Stimulated activated CD4-positive, alpha-beta T cell treated with anti-CD3 and anti-CD28 coated beads, Interleukin-1b, Interleukin-23, amount 100 ng/mL, for 24 hours (primary cell): ENCODE data around the gene SNX25.

Experiments
- DNase-seq, 4 experiments: peaks; one replicate each; pipeline ENCODE4 v3.0.0-alpha.2; 2020; ENCODE audit warnings: low read depth in 4 of 4, low spot score in 1 of 4

Gene SNX25

GRCh38 chr4:185259719-185260118 lies 50.3 kb downstream of the SNX25 start:
- DNase-seq: no peak

- DNase-seq: no peak
These were observed 52.5 kb downstream of the SNX25 start for GRCh38 chr4:185261946-185262345.

- DNase-seq: no peak
These were observed 54.0 kb downstream of the SNX25 start for GRCh38 chr4:185263419-185263818.

- no peak for DNase-seq
These were observed 56.5 kb downstream of the SNX25 start for GRCh38 chr4:185265942-185266341.

- DNase-seq: no peak
These were observed 59.9 kb downstream of the SNX25 start for GRCh38 chr4:185269286-185269685.

GRCh38 chr4:185270037-185270436 lies 60.6 kb downstream of the SNX25 start:
- no peak for DNase-seq

- DNase-seq: no peak
These were observed 61.5 kb downstream of the SNX25 start for GRCh38 chr4:185270885-185271284.

GRCh38 chr4:185272245-185272644 lies 62.8 kb downstream of the SNX25 start:
- no peak for DNase-seq

GRCh38 chr4:185275501-185275900 lies 66.1 kb downstream of the SNX25 start:
- DNase-seq: no peak

GRCh38 chr4:185276036-185276435 lies 66.6 kb downstream of the SNX25 start:
- no peak for DNase-seq

- DNase-seq: no peak
These were observed 69.3 kb downstream of the SNX25 start for GRCh38 chr4:185278716-185279115.

GRCh38 chr4:185280608-185281007 lies 71.2 kb downstream of the SNX25 start:
- DNase-seq: no peak

GRCh38 chr4:185282968-185283367 lies 73.6 kb downstream of the SNX25 start:
- no peak for DNase-seq

GRCh38 chr4:185283723-185284122 lies 74.3 kb downstream of the SNX25 start:
- DNase-seq: no peak

- DNase-seq: no peak
These were observed 76.4 kb downstream of the SNX25 start for GRCh38 chr4:185285632-185286393.

GRCh38 chr4:185286571-185286970 lies 77.2 kb downstream of the SNX25 start:
- no peak for DNase-seq

GRCh38 chr4:185287031-185287430 lies 77.6 kb downstream of the SNX25 start:
- no peak for DNase-seq

GRCh38 chr4:185290018-185290607 lies 80.7 kb downstream of the SNX25 start:
- DNase-seq: no peak

GRCh38 chr4:185290656-185291055 lies 81.3 kb downstream of the SNX25 start:
- DNase-seq: no peak

- no peak for DNase-seq
These were observed 83.8 kb downstream of the SNX25 start for GRCh38 chr4:185293202-185293601.

GRCh38 chr4:185296665-185297460 lies 87.5 kb downstream of the SNX25 start:
- no peak for DNase-seq
